Adrenal gland (tissue), 5 donors: Measurements from ENCODE around the gene FAM131A.
A peak's percentile ranks its signal among the peaks of the same experiment; 100 is the strongest.

Source experiments
- CTCF ChIP-seq, 6 experiments: fragments of 450-650 bp in 4 of 6; fragments of 200-600 bp in 2 of 6; sonication (generic) in 1 of 6; IDR thresholded peaks; 1 replicate in 5 of 6; 2 replicates in 1 of 6; pipeline versions ENCODE4 v1.5.1 to v1.8.0; 2016 to 2021; ENCODE audit warnings: antibody characterized with exemption in 6 of 6, mild to moderate bottlenecking in 2 of 6, moderate library complexity in 1 of 6
- POLR2A ChIP-seq, 2 donors: fragments of 450-650 bp; IDR thresholded peaks; one replicate each; pipeline ENCODE4 v1.6.1; 2017; ENCODE audit warnings: antibody characterized with exemption in 2 of 2, mild to moderate bottlenecking in 2 of 2, moderate library complexity in 1 of 2
- donor health status: DM: no; HTN: no; CAD: no.

- TF ChIP-seq CTCF (IDR thresholded peaks at IDR 0.05) (no peak), POLR2A (IDR thresholded peaks at IDR 0.05) (peak; percentile 60 to 68)
Observed at GRCh38 chr3:184361932-184362667, 24.7 kb downstream of the FAM131A start.
